IMR-90 (cell line): ENCODE results near the gene CFAP251. TPM values are rescaled to one million over a fixed set of nuclear protein-coding genes. Genes with fewer than 3 reads are reported as not detected.
"Not testable (repeated sequence)": the region's sequence is repeated elsewhere in the genome, so short reads cannot be mapped to it uniquely, and the experiment has no call there.

ENCODE experiments used
- ATAC-seq: fragments of 200-7000 bp; cut with Tn5 transposase; 2 replicates; pipeline ENCODE4 v1.9.1; 2020; ENCODE audit warnings: low read depth, mild to moderate bottlenecking, moderate library complexity
- BruUV-seq: library from RNA; stranded (reverse); fragments of 400-500 nt; replicated peaks from 2 replicates; lab custom pipeline; 2021; lab: Mats Ljungman, UMichigan
- CTCF ChIA-PET: fragments of 300-600 bp; formaldehyde crosslinking; extraction: SDS; loops from one replicate; lab custom pipeline; 2021; ENCODE audit warnings: antibody characterized with exemption; lab: Yijun Ruan, JAX
- POLR2A ChIA-PET: fragments of 300-600 bp; sonication (Branson Sonifier 250); formaldehyde crosslinking; loops from one replicate; lab custom pipeline; 2022; ENCODE audit warnings: antibody characterized with exemption; ENCODE audit not compliant: unreplicated experiment; lab: Charles Lee
- DNase-seq: peaks from one replicate; pipeline ENCODE4 v3.0.0; 2013
- H2AFZ ChIP-seq: replicated peaks from 2 replicates; pipeline ENCODE3; 2013; ENCODE audit warnings: low read length, mild to moderate bottlenecking; ENCODE audit not compliant: poor library complexity
- H2AK5ac ChIP-seq: 2 replicates; pipeline ENCODE4 v1.6.1; 2013; ENCODE audit warnings: low read depth, low read length, inconsistent platforms
- H2AK9ac ChIP-seq: replicated peaks from 2 replicates; pipeline ENCODE3; 2013; ENCODE audit warnings: mild to moderate bottlenecking, low read depth, low read length, moderate library complexity; ENCODE audit not compliant: poor library complexity
- H2BK120ac ChIP-seq: 2 replicates; pipeline ENCODE4 v1.6.1; 2013; ENCODE audit warnings: low read depth, low read length, inconsistent platforms
- H2BK15ac ChIP-seq: 3 replicates; pipeline ENCODE4 v1.6.1; 2013; ENCODE audit warnings: low read depth, low read length, inconsistent platforms
- H2BK20ac ChIP-seq: 2 replicates; pipeline ENCODE4 v1.6.1; 2013; ENCODE audit warnings: low read depth, mild to moderate bottlenecking, inconsistent platforms, low read length, moderate library complexity
- H2BK5ac ChIP-seq: 2 replicates; pipeline ENCODE4 v1.6.1; 2013; ENCODE audit warnings: mild to moderate bottlenecking, low read depth, low read length, inconsistent platforms; ENCODE audit not compliant: poor library complexity, severe bottlenecking
- H3K14ac ChIP-seq: replicated peaks from 2 replicates; pipeline ENCODE4 v1.6.1; 2013; ENCODE audit warnings: low read depth, low read length, inconsistent platforms
- H3K18ac ChIP-seq: 2 replicates; pipeline ENCODE4 v1.6.1; 2013; ENCODE audit warnings: low read depth, low read length, control low read depth
- H3K23ac ChIP-seq: 2 replicates; pipeline ENCODE4 v1.6.1; 2013; ENCODE audit warnings: low read depth, low read length, inconsistent platforms
- H3K27ac ChIP-seq: 2 replicates; pipeline ENCODE4 v1.5.1; 2013; ENCODE audit warnings: mild to moderate bottlenecking, control low read depth, low read length; ENCODE audit not compliant: insufficient read depth
- H3K27me3 ChIP-seq: 2 replicates; pipeline ENCODE4 v1.6.1; 2013; ENCODE audit warnings: low read length; ENCODE audit not compliant: control insufficient read depth, insufficient read depth
- H3K36me3 ChIP-seq: 2 replicates; pipeline ENCODE4 v1.6.1; 2013; ENCODE audit warnings: low read length, mixed read lengths; ENCODE audit not compliant: control insufficient read depth, insufficient read depth
- H3K4ac ChIP-seq: 2 replicates; pipeline ENCODE4 v1.6.1; 2013; ENCODE audit warnings: low read depth, low read length, inconsistent platforms
- H3K4me1 ChIP-seq: 2 replicates; pipeline ENCODE4 v1.6.1; 2013; ENCODE audit warnings: low read length, mixed read lengths; ENCODE audit not compliant: control insufficient read depth, insufficient read depth
- H3K4me2 ChIP-seq: 2 replicates; pipeline ENCODE4 v1.6.1; 2013; ENCODE audit warnings: low read depth, mild to moderate bottlenecking, control low read depth, low read length, moderate library complexity
- H3K4me3 ChIP-seq: 2 replicates; pipeline ENCODE4 v1.5.1; 2013; ENCODE audit warnings: low read depth, mild to moderate bottlenecking, control low read depth, low read length, moderate library complexity; ENCODE audit not compliant: insufficient read depth
- H3K56ac ChIP-seq: 2 replicates; pipeline ENCODE4 v1.6.1; 2013; ENCODE audit warnings: low read length, inconsistent platforms; ENCODE audit not compliant: insufficient read depth; ENCODE audit errors: extremely low read depth
- H3K79me1 ChIP-seq, 2 experiments: 2 replicates each; pipeline ENCODE4 v1.6.1; 2013; ENCODE audit warnings: low read length in 2 of 2, inconsistent platforms in 1 of 2, low read depth in 1 of 2
- H3K9ac ChIP-seq: 2 replicates; pipeline ENCODE4 v1.6.1; 2013; ENCODE audit warnings: low read depth, low read length, control low read depth
- H3K9me1 ChIP-seq: 2 replicates; pipeline ENCODE4 v1.6.1; 2013; ENCODE audit warnings: low read length, inconsistent platforms; ENCODE audit not compliant: insufficient read depth
- H3K9me3 ChIP-seq: 2 replicates; pipeline ENCODE4 v1.6.1; 2013; ENCODE audit warnings: low read length; ENCODE audit not compliant: control insufficient read depth, insufficient read depth
- H4K20me1 ChIP-seq: 2 replicates; pipeline ENCODE4 v1.6.1; 2013; ENCODE audit warnings: low read length, inconsistent platforms; ENCODE audit not compliant: insufficient read depth
- H4K5ac ChIP-seq: 2 replicates; pipeline ENCODE4 v1.6.1; 2013; ENCODE audit warnings: mild to moderate bottlenecking, low read depth, low read length, control low read depth
- H4K8ac ChIP-seq, 2 experiments: 2 replicates each; pipeline ENCODE4 v1.6.1; 2013; ENCODE audit warnings: low read depth in 2 of 2, low read length in 2 of 2, control low read depth in 1 of 2, inconsistent platforms in 1 of 2
- H4K91ac ChIP-seq: 2 replicates; pipeline ENCODE4 v1.6.1; 2013; ENCODE audit warnings: low read depth, low read length, inconsistent platforms; ENCODE audit not compliant: insufficient read depth
- WGBS, 2 experiments: methylation state at CpG; one replicate each; pipeline versions ENCODE4 v1.1.5 to v1.1.7; 2013; ENCODE audit warnings: missing lambda C conversion rate in 2 of 2; ENCODE audit not compliant: insufficient read length in 1 of 2; ENCODE audit errors: extremely low coverage in 2 of 2; 5-methylcytosine and 5-hydroxymethylcytosine counted together
- dilution Hi-C: fragments of 300-500 bp; cut with HindIII; formaldehyde crosslinking; loops from one replicate; pipeline ENCODE4 v1.14.3; 2018; ENCODE audit warnings: low sequenced_read_pairs; ENCODE audit not compliant: unreplicated experiment
- in situ Hi-C: fragments of 300-500 bp; cut with MboI; formaldehyde crosslinking; loops from 3 replicates; pipeline ENCODE4 v1.14.3; 2019; ENCODE audit warnings: low sequenced_read_pairs, inconsistent platforms, mixed read lengths
- intact Hi-C: fragments of 100-400 bp; cut with micrococcal nuclease; formaldehyde crosslinking; loops from 2 replicates; pipeline ENCODE4 v1.10.0; 2022
- polyA plus RNA-seq, 3 experiments: library from polyadenylated mRNA; depleted of rRNA; stranded (reverse); fragments of >200 nt; gene quantifications; 2 replicates each; pipeline ENCODE4 v1.2.3, GENCODE V29; 2012; ENCODE audit warnings: low replicate concordance in 1 of 3
- total RNA-seq: library from RNA; depleted of rRNA; stranded (reverse); fragments of >200 nt; gene quantifications from 2 replicates; pipeline ENCODE4 v1.2.3, GENCODE V29; 2012
- TF ChIP-seq, protein P1 (sequence below): conservative IDR thresholded peaks from 2 replicates; pipeline ENCODE4 v1.5.1; 2012; ENCODE audit warnings: mild to moderate bottlenecking, low read depth, low read length, improper control_type of control experiment

Gene CFAP251
- total and polyA plus RNA-seq, 2 of the 4 experiments (the other 2 are of a cell fraction): 7.8 to 9.1 TPM

DNA sequence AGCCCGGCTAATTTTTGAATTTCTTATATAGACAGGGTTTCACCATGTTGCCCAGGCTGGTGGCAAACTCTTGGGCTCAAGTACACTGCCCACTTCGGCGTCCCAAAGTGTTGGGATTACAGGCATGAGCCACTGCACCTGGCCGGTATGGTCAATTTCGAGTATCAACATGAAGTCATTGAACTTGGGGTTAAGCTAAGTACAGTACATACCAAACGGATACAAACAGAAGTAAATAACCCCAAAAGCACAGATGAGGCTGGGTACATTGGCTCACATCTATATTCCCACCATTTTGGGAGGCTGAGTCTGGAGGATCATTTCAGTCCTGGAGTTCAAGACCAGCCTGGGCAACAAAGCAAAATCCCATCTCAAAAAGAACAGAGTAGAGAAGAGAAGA is 42.8 kb upstream of the CFAP251 start:
- Histone ChIP-seq H3K14ac (no peak overlapping the region), H2BK5ac (no peak overlapping the region), H2BK20ac (no peak overlapping the region), H3K27me3 (no peaks in the 10 kb centered on the region), H3K9ac (no peak overlapping the region), H4K20me1 (peaks cover 6% of the 10 kb centered on the region), H4K5ac (no peak overlapping the region), H2BK15ac (no peak overlapping the region), H3K23ac (no peak overlapping the region), H2AK5ac (no peak overlapping the region), H3K9me3 (no peaks in the 10 kb centered on the region), H4K91ac (no peak overlapping the region), H3K79me1 (no peaks in the 10 kb centered on the region), H3K4me1 (peaks cover 4% of the 10 kb centered on the region), H2AFZ (no peak overlapping the region), H3K18ac (no peak overlapping the region), H3K4me3 (no peak overlapping the region), H2AK9ac (no peak overlapping the region), H3K4me2 (no peak overlapping the region), H2BK120ac (no peak overlapping the region), H3K9me1 (peaks cover 11% of the 10 kb centered on the region; the same call in 1 of the 2 replicates), H3K4ac (no peak overlapping the region), H3K36me3 (no peaks in the 10 kb centered on the region), H4K8ac (no peak overlapping the region), H3K27ac (no peak overlapping the region), H3K56ac (no peak overlapping the region)
- DNase-seq: no peak
- in situ Hi-C loops: no loop called here
- intact Hi-C loops: no loop called here
- WGBS, 2 experiments: 100% methylated on average over 3 of the region's 6 CpGs; no CpG with 5 or more reads in 1 of the 2 experiments
- dilution Hi-C loops: no loop called here
- CTCF ChIA-PET: no interaction called here
- ATAC-seq: no peak
- POLR2A ChIA-PET: no interaction called here
- TF ChIP-seq, protein P1, sequence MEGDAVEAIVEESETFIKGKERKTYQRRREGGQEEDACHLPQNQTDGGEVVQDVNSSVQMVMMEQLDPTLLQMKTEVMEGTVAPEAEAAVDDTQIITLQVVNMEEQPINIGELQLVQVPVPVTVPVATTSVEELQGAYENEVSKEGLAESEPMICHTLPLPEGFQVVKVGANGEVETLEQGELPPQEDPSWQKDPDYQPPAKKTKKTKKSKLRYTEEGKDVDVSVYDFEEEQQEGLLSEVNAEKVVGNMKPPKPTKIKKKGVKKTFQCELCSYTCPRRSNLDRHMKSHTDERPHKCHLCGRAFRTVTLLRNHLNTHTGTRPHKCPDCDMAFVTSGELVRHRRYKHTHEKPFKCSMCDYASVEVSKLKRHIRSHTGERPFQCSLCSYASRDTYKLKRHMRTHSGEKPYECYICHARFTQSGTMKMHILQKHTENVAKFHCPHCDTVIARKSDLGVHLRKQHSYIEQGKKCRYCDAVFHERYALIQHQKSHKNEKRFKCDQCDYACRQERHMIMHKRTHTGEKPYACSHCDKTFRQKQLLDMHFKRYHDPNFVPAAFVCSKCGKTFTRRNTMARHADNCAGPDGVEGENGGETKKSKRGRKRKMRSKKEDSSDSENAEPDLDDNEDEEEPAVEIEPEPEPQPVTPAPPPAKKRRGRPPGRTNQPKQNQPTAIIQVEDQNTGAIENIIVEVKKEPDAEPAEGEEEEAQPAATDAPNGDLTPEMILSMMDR: no peak
- BruUV-seq: no TSS peak

DNA sequence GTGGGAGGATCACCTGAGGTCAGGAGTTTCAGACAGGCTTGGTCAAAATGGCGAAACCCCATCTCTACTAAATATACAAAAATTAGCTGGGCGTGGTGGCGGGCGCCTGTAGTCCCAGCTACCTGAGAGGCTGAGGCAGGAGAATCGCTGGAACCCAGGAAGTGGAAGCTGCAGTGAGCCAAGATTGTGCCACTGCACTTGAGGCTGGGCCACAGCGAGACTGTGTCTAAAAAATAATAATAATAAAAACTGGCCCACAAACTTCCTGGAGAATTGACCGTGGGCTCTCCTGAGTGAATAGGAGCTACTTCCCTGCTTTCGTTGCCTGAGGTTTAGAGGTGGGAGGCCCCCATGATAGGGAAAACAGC is 42.3 kb upstream of the CFAP251 start:
- H3K4me2 ChIP-seq, ATAC-seq, DNase-seq, H2AK5ac ChIP-seq, H3K4me3 ChIP-seq, H4K91ac ChIP-seq, H2AFZ ChIP-seq, H3K27me3 ChIP-seq, H3K79me1 ChIP-seq, H2AK9ac ChIP-seq, H3K4ac ChIP-seq, H2BK15ac ChIP-seq, H3K23ac ChIP-seq, H4K20me1 ChIP-seq, H3K56ac ChIP-seq, H3K36me3 ChIP-seq, intact Hi-C loops, H3K18ac ChIP-seq, H3K9me3 ChIP-seq, H4K5ac ChIP-seq, H4K8ac ChIP-seq, H2BK20ac ChIP-seq, H3K27ac ChIP-seq, POLR2A ChIA-PET, H3K9ac ChIP-seq, H2BK5ac ChIP-seq, dilution Hi-C loops, H2BK120ac ChIP-seq, in situ Hi-C loops, H3K14ac ChIP-seq, BruUV-seq, H3K4me1 ChIP-seq, CTCF ChIA-PET: not testable (repeated sequence)
- 100% methylated on average over 3 of the region's 8 CpGs; no CpG with 5 or more reads in 1 of the 2 experiments for WGBS, 2 experiments
- peaks cover 11% of the 10 kb centered on the region; the same call in 1 of the 2 replicates for H3K9me1 ChIP-seq
